HepG2 (cell line): ENCODE data around the gene PNO1. TPM values are rescaled to one million over a fixed set of nuclear protein-coding genes. Genes with fewer than 3 reads are reported as not detected.

Source experiments
- ATAC-seq: fragments of 200-7000 bp; cut with Tn5 transposase; 3 replicates; pipeline ENCODE4 v1.9.1; 2020; ENCODE audit warnings: mild to moderate bottlenecking, moderate library complexity
- BruUV-seq: library from RNA; stranded (reverse); fragments of 400-500 nt; replicated peaks from 2 replicates; lab custom pipeline; 2021; lab: Mats Ljungman, UMichigan
- CTCF ChIA-PET: fragments of 300-600 bp; formaldehyde crosslinking; extraction: SDS; loops from one replicate; lab custom pipeline; 2021; ENCODE audit warnings: low total read pairs, inconsistent platforms, low intra/inter-chr PET ratio; lab: Yijun Ruan, JAX
- POLR2A ChIA-PET: fragments of 350-600 bp; sonication (Branson Sonifier 250); formaldehyde crosslinking; loops from one replicate; lab custom pipeline; 2020; ENCODE audit warnings: antibody characterized with exemption, inconsistent platforms; lab: Yijun Ruan, JAX
- DNase-seq: peaks from one replicate; pipeline ENCODE4 v3.0.0-alpha.2; 2015; ENCODE audit warnings: low spot score
- FAIRE-seq: peaks from 3 replicates; lab custom pipeline; 2011; peaks lifted over from hg19 to GRCh38; lab: Jason Lieb, UNC
- H2AFZ ChIP-seq: one replicate; pipeline ENCODE4 v1.6.1; 2011; ENCODE audit warnings: low read length, inconsistent platforms
- H3K27ac ChIP-seq: fragments of 300-600 bp; 3 replicates; pipeline ENCODE4 v1.8.0; 2011; ENCODE audit warnings: mixed run types, mild to moderate bottlenecking, mixed read lengths, low read length, inconsistent platforms; ENCODE audit not compliant: insufficient read depth; ENCODE audit errors: extremely low read length
- H3K27me3 ChIP-seq, 2 experiments: fragments of 200-600 bp in 1 of 2; 2 replicates in 1 of 2; 3 replicates in 1 of 2; pipeline versions ENCODE4 v1.6.0 to v1.8.0; 2011; ENCODE audit warnings: low read length in 2 of 2, mild to moderate bottlenecking in 2 of 2, moderate library complexity in 2 of 2, inconsistent platforms in 1 of 2; ENCODE audit not compliant: insufficient read depth in 2 of 2, control insufficient read depth in 1 of 2
- H3K36me3 ChIP-seq, 2 experiments: fragments of 200-600 bp in 1 of 2; replicated peaks in 1 of 2; 2 replicates in 1 of 2; 3 replicates in 1 of 2; pipeline versions ENCODE4 v1.5.1 to v1.8.0; 2011; ENCODE audit warnings: low read length in 2 of 2, inconsistent platforms in 1 of 2; ENCODE audit not compliant: insufficient read depth in 2 of 2, control insufficient read depth in 1 of 2
- H3K4me1 ChIP-seq: 2 replicates; pipeline ENCODE4 v1.5.1; 2012; ENCODE audit warnings: low read length, inconsistent platforms; ENCODE audit not compliant: insufficient read depth
- H3K4me2 ChIP-seq: 2 replicates; pipeline ENCODE4 v1.6.0; 2011; ENCODE audit warnings: low read depth, low read length, inconsistent platforms
- H3K4me3 ChIP-seq, 3 experiments: fragments of 200-600 bp in 1 of 3; sonication (generic), shearing (Covaris generic) in 1 of 3; replicated peaks in 1 of 3; 2 replicates each; pipeline ENCODE4 v1.5.1; 2011 to 2016; ENCODE audit warnings: low read length in 3 of 3, inconsistent platforms in 2 of 3, low read depth in 2 of 3, mild to moderate bottlenecking in 2 of 3, control low read depth in 1 of 3, mixed read lengths in 1 of 3; ENCODE audit not compliant: insufficient read depth in 1 of 3
- H3K79me2 ChIP-seq: one replicate; pipeline ENCODE4 v1.6.1; 2011; ENCODE audit warnings: low read length, inconsistent platforms; ENCODE audit not compliant: insufficient read depth
- H3K9ac ChIP-seq: 2 replicates; pipeline ENCODE4 v1.6.0; 2011; ENCODE audit warnings: mild to moderate bottlenecking, low read depth, low read length, inconsistent platforms; ENCODE audit not compliant: insufficient read depth
- H3K9me3 ChIP-seq: 2 replicates; pipeline ENCODE4 v1.5.1; 2012; ENCODE audit warnings: mild to moderate bottlenecking, low read length
- H4K20me1 ChIP-seq: 2 replicates; pipeline ENCODE4 v1.6.0; 2011; ENCODE audit warnings: inconsistent platforms, mild to moderate bottlenecking, low read length, moderate library complexity; ENCODE audit not compliant: insufficient read depth
- FOXC1 ChIP-seq: sonication (generic); formaldehyde crosslinking; IDR thresholded peaks from 2 replicates; pipeline ENCODE4 v1.8.0; 2022; ENCODE audit warnings: mild to moderate bottlenecking, missing genetic modification reagents, borderline replicate concordance
- ISL2 ChIP-seq: sonication (generic); formaldehyde crosslinking; IDR thresholded peaks from 2 replicates; pipeline ENCODE4 v1.5.0; 2020; ENCODE audit warnings: missing genetic modification reagents
- JARID2 ChIP-seq: sonication (generic); formaldehyde crosslinking; IDR thresholded peaks from 2 replicates; pipeline ENCODE4 v1.8.1; 2023; ENCODE audit warnings: missing genetic modification reagents, inconsistent platforms; ENCODE audit not compliant: insufficient replicate concordance
- NR0B2 ChIP-seq: sonication (generic); formaldehyde crosslinking; IDR thresholded peaks from 2 replicates; pipeline ENCODE4 v1.4.0; 2020; ENCODE audit warnings: mild to moderate bottlenecking, missing genetic modification reagents
- PAWR ChIP-seq: sonication (generic); formaldehyde crosslinking; IDR thresholded peaks from 2 replicates; pipeline ENCODE4 v1.4.0; 2020; ENCODE audit warnings: missing genetic modification reagents, mild to moderate bottlenecking, borderline replicate concordance
- RNF219 ChIP-seq: sonication (generic); formaldehyde crosslinking; IDR thresholded peaks from 2 replicates; pipeline ENCODE4 v1.5.0; 2020; ENCODE audit warnings: mild to moderate bottlenecking, missing genetic modification reagents
- SOX5 ChIP-seq: IDR thresholded peaks from 2 replicates; pipeline ENCODE4 v1.6.1; 2016; ENCODE audit warnings: borderline replicate concordance
- SP4 ChIP-seq: sonication (generic); formaldehyde crosslinking; IDR thresholded peaks from 2 replicates; pipeline ENCODE4 v1.8.1; 2023; ENCODE audit warnings: mild to moderate bottlenecking, missing genetic modification reagents
- ZNF253 ChIP-seq: sonication (generic); formaldehyde crosslinking; IDR thresholded peaks from 2 replicates; pipeline ENCODE4 v1.8.0; 2022; ENCODE audit warnings: mild to moderate bottlenecking, missing genetic modification reagents, borderline replicate concordance
- ZNF264 ChIP-seq: sonication (generic); formaldehyde crosslinking; IDR thresholded peaks from 2 replicates; pipeline ENCODE4 v1.4.0; 2020; ENCODE audit warnings: missing genetic modification reagents
- ZNF280B ChIP-seq: sonication (generic); formaldehyde crosslinking; IDR thresholded peaks from 2 replicates; pipeline ENCODE4 v1.5.0; 2020; ENCODE audit warnings: missing genetic modification reagents, mild to moderate bottlenecking, borderline replicate concordance
- ZNF577 ChIP-seq: sonication (generic); formaldehyde crosslinking; IDR thresholded peaks from 2 replicates; pipeline ENCODE4 v1.4.0; 2020; ENCODE audit warnings: mild to moderate bottlenecking, low read depth, missing genetic modification reagents, borderline replicate concordance
- ZNF891 ChIP-seq: sonication (generic); formaldehyde crosslinking; IDR thresholded peaks from 2 replicates; pipeline ENCODE4 v1.5.0; 2020; ENCODE audit warnings: mild to moderate bottlenecking, missing genetic modification reagents
- WGBS: methylation state at CpG from one replicate; pipeline ENCODE4 v1.1.6; 2017; ENCODE audit warnings: low lambda C conversion rate; 5-methylcytosine and 5-hydroxymethylcytosine counted together
- in situ Hi-C: cut with HindIII; loops from 2 replicates; pipeline ENCODE4 v1.10.0; 2017; ENCODE audit warnings: low pct_unique_long_range_greater_than_20kb; ENCODE audit not compliant: extremely low pct_ligation_motif_present
- intact Hi-C: fragments of 100-400 bp; cut with micrococcal nuclease; formaldehyde crosslinking; loops from one replicate; pipeline ENCODE4 v1.10.0; 2022; ENCODE audit not compliant: unreplicated experiment
- polyA plus RNA-seq, 8 experiments: library from polyadenylated mRNA; depleted of rRNA in 3 of 8; stranded (reverse) in 7 of 8; unstranded in 1 of 8; fragments of >200 nt; fragmentation: Illumina TruSeq in 4 of 8; extraction: Trizol in 4 of 8; gene quantifications; 2 replicates each; pipeline versions ENCODE4 v1.2.1 to v1.2.3, GENCODE V29; 2011 to 2016; ENCODE audit warnings: low read depth in 4 of 8, missing spikeins in 1 of 8, mixed read lengths in 1 of 8; ENCODE audit not compliant: insufficient read depth in 1 of 8
- total RNA-seq, 5 experiments: library from RNA; depleted of rRNA; stranded (reverse); fragments of >200 nt; fragmentation: Illumina TruSeq; extraction: Trizol; gene quantifications; 2 replicates each; pipeline ENCODE4 v1.2.3, GENCODE V29; 2016; ENCODE audit warnings: low read depth in 1 of 5
- TF ChIP-seq, protein P1 (sequence below): sonication (generic); formaldehyde crosslinking; IDR thresholded peaks from 2 replicates; pipeline ENCODE4 v1.8.1; 2023; ENCODE audit warnings: mild to moderate bottlenecking, inconsistent platforms, moderate library complexity, missing genetic modification reagents, borderline replicate concordance

The PNO1 gene
- total and polyA plus RNA-seq, 2 of the 13 experiments (the other 11 are each of a cell fraction or from before 2014, with no cell fraction given): 12.8 to 48.5 TPM

DNA sequence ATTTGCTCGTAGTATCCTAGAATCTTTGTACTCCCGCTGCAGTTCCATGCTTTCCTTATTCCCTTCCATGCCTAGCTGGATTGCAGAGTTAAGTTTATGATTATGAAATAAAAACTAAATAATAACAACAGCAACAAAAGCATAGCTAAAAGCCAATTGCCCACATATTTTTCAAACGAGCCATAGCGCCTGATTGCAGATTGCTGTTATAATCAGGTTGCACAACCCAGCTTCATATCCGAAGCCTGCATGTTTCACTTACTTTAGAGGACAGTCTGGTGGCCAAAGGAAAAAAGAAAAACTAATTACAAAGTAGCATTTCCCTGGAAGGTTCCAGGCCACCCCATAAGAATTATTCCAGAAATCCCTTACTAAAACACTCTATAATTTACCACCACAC lies 31.9 kb upstream of the PNO1 start:
- H3K9ac ChIP-seq: no peak overlapping the region
- no peaks in the 10 kb centered on the region for H4K20me1 ChIP-seq
- ChIA-PET CTCF (no interaction called here), POLR2A (no interaction called here)
- no peak overlapping the region for H2AFZ ChIP-seq
- WGBS: 78% methylated on average over 5 of the region's 5 CpGs
- in situ Hi-C loops (loop anchor here (10.0 kb wide), 1 partner anchor 319 kb away; no protein-coding TSS in a partner anchor), intact Hi-C loops (no loop called here)
- DNase-seq (no peak), ATAC-seq (no peak), FAIRE-seq (no peak)
- H3K4me3 ChIP-seq: no peak overlapping the region
- H3K4me2 ChIP-seq: no peak overlapping the region
- no peaks in the 10 kb centered on the region for H3K9me3 ChIP-seq
- no peaks in the 10 kb centered on the region for H3K36me3 ChIP-seq
- BruUV-seq: no TSS peak
- TF ChIP-seq ZNF891 (CRISPR knock-in tag) (no peak), FOXC1 (CRISPR knock-in tag) (no peak), JARID2 (CRISPR knock-in tag) (no peak), ISL2 (CRISPR knock-in tag) (no peak), SOX5 (CRISPR knock-in tag) (no peak), ZNF253 (CRISPR knock-in tag) (no peak), ZNF264 (no peak)
- TF ChIP-seq, protein P1, sequence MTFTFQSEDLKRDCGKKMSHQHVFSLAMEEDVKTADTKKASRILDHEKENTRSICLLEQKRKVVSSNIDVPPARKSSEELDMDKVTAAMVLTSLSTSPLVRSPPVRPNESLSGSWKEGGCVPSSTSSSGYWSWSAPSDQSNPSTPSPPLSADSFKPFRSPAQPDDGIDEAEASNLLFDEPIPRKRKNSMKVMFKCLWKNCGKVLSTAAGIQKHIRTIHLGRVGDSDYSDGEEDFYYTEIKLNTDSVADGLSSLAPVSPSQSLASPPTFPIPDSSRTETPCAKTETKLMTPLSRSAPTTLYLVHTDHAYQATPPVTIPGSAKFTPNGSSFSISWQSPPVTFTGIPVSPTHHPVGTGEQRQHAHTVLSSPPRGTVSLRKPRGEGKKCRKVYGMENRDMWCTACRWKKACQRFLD (CRISPR knock-in tag): no peak
- no peak overlapping the region for H3K27ac ChIP-seq
- peaks cover 16% of the 10 kb centered on the region for H3K4me1 ChIP-seq
- H3K27me3 ChIP-seq: no peaks in the 10 kb centered on the region
- no peaks in the 10 kb centered on the region for H3K79me2 ChIP-seq

- Histone ChIP-seq H3K4me2 (no peak overlapping the region), H3K36me3 (no peaks in the 10 kb centered on the region), H2AFZ (no peak overlapping the region), H3K27ac (no peak overlapping the region), H3K4me3 (no peak overlapping the region), H4K20me1 (no peaks in the 10 kb centered on the region), H3K79me2 (no peaks in the 10 kb centered on the region), H3K9ac (no peak overlapping the region), H3K27me3 (no peaks in the 10 kb centered on the region), H3K9me3 (no peaks in the 10 kb centered on the region), H3K4me1 (peaks cover 9% of the 10 kb centered on the region; the same call in 1 of the 2 replicates)
- CTCF ChIA-PET: no interaction called here
- in situ Hi-C loops (loop anchor here (10.0 kb wide), 1 partner anchor 318 kb away; no protein-coding TSS in a partner anchor), intact Hi-C loops (no loop called here)
- no TSS peak for BruUV-seq
- ATAC-seq (no peak), FAIRE-seq (no peak), DNase-seq (no peak)
- POLR2A ChIA-PET: no interaction called here
- WGBS: 69% methylated on average over 2 of the region's 2 CpGs
- TF ChIP-seq NR0B2 (CRISPR knock-in tag) (no peak), RNF219 (CRISPR knock-in tag) (no peak), ZNF577 (CRISPR knock-in tag) (no peak), ZNF280B (CRISPR knock-in tag) (no peak), PAWR (no peak), SP4 (no peak)
These were observed 31.1 kb upstream of the PNO1 start for GRCh38 chr2:68126561-68126960.
